NCI-H446 treated with DMSO at 0.1 percent for 48 hours (cell line): ENCODE results near the gene SASH1.

Source experiments
- DNase-seq: peaks from one replicate; lab custom pipeline; 2025; lab: John Stamatoyannopoulos, UW

SASH1 gene

GRCh38 chr6:148405894-148406293, 63.3 kb downstream of the SASH1 start:
- DNase-seq = no peak

DNA sequence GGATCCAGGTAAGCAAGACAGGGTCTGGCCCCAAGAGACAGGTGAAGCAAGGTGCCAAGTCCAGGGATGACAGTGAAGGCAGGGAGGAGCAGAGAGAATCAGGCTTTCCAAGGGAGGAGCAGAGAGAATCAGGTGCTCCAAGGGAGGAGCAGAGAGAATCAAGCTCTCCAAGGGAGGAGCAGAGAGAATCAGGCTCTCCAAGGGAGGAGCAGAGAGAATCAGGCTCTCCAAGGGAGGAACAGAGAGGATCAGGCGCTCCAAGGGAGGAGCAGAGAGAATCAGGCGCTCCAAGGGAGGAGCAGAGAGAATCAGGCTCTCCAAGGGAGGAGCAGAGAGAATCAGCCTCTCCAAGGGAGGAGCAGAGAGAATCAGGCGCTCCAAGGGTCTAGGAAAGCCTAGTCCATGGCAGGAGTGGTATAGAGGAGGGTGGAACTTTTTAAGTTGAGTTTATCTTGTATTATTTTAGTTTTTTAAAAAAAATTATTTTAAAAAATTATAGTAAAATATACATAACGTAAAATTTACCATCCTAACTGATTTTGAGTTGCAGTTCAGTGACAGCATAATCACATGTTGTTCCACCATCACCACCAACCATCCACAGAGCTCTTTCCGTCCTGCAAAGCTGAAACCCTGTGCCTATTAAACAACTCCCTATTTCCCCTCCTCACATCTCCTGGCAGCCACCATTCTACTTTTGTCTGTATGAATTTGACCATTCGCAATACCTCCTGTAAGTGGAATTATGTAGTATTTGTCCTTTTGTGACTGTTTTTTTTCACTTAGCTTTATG, 64.1 kb downstream of the SASH1 start:
- no peak for DNase-seq

DNA sequence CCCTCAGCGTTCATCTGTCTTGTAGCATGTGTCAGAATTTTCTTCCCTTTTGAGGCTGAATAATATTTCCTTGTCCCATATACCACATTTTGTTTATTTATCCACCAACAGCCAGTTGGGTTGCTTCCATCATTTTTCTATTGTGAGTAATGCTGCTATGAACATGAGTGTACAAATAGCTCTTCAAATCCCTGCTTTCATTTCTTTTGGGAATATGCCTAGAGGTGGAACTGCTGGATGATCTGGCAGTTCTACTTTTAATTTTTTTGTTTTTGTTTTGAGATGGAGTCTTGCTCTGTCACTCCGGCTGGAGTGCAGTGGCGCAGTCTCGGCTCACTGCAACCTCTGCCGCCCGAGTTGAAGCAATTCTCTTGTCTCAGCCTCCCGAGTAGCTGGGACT, 64.7 kb downstream of the SASH1 start:
- no peak for DNase-seq

- no peak for DNase-seq
These were observed 70.9 kb downstream of the SASH1 start for GRCh38 chr6:148413321-148414091.

DNA sequence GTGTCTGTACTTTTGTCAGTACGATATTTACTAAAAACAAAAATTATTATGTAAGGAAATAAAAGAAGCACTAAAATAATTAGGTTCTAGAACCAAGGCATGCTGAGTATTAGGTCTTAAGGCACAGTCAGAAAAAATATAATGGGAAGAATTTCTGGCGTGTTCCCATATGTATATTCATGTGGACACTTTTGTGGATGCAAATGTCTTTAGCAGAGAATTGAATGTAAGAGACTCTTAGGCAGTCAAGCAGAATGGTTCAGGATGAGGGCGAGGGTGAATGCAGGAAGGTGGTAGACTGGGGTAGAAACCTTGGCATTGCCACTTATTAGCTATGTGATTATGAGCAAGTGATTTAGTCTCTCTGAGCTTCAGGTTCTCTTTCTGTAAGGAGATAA, 71.5 kb downstream of the SASH1 start:
- DNase-seq = no peak

DNA sequence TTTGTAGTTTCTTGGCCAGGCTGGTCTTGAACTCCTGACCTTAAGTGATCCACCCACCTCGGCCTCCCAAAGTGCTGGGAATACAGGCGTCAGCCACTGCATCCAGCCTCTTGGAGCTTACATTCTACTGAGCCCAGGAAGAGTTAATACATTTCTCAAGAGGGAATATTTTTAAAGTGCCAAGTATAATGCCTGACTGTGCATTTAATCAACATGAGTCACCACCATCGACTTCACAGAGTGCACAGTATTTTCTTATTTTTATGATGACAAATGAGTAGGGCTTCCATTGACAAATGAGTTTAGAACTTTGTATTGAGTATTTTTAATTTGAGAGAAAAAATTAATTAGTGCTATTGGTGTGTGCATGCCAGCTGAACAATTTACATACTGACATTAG, 72.2 kb downstream of the SASH1 start:
- no peak for DNase-seq

DNA sequence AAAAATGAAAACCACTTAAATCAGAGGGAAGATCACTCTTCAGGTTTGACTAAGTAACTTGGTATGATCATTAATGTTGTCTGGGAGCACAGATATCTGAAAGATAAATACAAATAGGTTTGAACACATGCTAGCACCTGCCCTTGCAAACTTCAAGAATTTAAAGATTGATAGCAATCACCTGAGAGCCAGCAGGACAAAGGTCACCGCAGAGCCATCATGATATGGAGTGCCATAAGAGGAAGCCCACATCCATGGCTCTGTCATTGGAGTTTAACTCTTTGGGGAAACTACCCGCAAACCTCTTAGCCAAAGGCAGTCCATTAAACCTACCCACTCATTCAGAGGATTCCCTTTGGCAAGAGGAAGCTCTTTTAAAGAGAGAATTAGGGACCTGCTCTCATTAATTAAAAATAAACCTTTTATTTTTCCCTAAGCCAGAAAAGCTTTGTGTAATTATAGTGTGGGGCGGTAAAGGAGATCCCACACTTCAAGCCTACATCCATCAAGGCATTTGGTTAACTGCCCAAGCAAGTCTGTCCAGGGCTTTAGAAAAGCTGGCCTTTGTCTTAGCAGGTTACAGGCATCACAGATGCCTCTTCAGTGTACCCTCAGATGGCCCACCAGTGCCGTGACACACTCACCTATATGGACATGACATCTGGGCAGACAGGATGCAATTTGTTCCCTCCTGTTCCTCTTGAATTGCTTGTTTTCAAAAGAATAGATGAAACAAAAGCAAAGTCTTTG, 73.0 kb downstream of the SASH1 start:
- DNase-seq = no peak

DNA sequence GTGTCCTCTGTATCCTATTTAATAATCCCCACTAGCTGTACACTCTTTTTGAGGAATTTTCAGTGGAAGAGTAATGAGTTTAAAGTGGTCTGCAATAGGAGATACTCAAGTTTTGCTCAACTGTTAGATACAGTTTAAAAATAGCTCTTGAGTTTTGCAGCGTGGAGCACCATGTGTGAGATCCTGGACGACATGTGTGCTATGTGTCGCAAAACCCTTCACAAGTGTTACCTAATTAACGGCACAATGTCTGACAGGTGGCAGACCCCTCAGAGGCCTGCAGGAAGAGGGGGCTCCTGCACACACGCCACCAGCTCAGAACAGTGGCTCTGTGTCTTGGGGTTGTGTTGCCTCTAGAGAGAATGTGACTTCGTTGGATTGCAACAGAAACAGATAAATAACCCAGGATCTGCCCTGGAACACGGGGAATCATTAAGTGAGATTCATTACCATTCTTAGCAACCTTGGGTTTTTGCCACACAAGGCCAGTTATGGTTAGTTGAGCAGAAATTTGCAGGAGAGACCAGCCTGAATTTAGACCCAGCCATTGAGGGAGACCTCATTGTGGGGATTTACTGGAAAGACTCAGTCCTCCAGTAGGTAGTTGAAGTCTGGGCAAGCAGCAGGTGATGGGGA, 73.8 kb downstream of the SASH1 start:
- no peak for DNase-seq

DNA sequence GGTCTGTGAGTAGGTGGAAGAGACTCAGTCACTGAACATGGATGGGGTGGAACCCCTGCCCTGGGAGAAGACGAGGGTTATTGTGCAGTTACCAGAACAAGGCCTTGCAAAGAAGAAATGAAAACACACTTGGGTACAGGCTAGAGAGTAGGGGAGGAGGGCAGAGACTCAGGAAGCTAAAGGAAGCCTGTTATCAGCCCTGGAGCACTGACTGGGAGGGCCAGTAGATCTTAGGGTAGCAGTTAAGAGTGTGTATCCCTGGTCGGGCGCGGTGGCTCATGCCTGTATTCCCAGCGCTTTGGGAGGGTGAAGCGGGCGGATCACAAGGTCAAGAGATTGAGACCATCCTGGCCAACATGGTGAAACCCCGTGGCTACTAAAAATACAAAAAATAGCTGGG, 74.4 kb downstream of the SASH1 start:
- no peak for DNase-seq

DNA sequence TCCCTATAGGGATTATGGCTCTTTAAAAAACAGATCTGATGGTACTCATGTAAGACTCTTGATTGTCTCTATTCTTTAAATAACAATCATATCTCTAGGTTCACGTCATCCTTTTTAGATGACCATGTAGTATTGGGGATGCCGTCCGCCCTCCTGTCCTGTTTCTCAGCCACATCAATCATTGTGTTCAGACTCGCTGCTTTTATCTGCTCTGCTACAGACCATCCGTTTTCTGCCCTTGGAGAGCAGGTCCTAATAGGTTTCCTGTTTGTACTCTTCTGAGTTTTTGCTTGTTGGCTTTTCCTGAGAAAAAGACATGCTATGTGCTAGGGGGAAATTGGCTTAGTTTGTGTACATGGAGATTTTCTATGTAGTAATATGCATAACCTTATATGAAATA, 76.8 kb downstream of the SASH1 start:
- DNase-seq = no peak

DNA sequence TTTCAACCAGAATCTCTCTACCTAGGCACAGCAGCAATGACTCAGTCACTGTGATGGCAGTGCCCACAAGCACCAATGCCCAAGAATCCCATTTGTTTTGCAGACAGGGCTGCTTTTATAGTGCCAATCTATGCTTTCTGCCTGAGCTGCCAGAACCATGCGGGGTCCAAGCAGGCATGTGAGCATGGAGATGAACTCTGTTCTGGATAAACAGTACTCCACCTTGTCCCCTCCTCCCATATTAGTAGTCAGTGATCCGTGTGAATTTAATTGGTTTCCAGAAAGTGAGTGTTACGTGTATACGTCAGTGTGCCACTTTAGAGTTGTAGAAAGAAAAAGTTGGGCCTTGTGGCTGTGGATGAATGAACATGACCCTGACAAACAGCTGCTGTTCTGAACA, 79.4 kb downstream of the SASH1 start:
- DNase-seq = no peak

GRCh38 chr6:148423133-148423532, 80.5 kb downstream of the SASH1 start:
- no peak for DNase-seq

- DNase-seq = no peak
These were observed 81.1 kb downstream of the SASH1 start for GRCh38 chr6:148423601-148424270.

DNA sequence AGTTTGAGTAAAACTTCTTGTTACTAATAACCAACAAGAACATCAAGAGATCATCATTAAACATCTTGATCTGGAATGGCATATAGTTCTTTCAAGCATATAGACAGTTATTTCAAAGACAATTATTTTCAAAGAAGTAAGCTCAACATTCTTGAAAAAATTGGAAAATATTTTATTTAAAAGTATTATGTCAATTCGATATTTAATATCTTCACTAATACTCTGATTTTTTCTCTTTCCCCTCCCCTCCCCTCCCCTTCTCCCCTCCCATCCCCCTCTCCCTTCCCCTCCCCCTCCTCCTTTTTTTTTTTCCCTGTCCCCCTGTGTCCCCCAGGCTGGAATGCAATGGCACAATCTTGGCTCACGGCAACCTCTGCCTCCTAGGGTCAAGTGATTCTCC, 82.8 kb downstream of the SASH1 start:
- no peak for DNase-seq

DNA sequence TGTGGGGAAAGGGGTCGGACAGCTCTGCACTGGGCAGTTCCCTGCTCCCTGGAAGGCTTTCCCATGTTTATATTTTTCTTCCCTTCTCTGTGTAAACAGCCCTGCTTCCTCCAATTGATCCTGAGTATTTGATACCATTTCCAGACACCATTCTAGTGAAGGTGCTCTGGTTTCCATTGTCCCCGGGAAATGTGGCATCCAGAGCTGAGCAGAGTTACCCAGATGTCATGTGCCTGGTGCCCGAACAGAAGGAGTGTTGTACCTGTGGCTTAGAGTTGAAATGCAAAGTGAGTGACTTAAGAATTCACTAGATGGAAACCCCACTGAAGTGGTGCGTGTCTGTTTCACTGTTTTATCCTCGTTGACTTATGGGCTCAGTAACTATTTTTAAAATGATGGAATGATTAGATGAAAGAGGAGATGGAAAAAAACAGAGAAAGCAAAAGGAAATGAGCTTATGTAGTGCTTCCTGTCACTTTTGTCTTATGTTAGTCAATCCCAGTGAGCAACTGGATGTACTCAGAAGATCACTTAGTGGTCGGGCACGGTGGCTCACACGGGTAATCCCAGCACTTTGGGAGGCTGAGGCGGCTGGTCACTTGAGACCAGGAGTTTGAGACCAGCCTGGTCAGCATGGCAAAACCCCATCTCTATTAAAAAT, 83.8 kb downstream of the SASH1 start:
- DNase-seq = no peak

GRCh38 chr6:148427333-148427732, 84.7 kb downstream of the SASH1 start:
- DNase-seq = no peak

DNA sequence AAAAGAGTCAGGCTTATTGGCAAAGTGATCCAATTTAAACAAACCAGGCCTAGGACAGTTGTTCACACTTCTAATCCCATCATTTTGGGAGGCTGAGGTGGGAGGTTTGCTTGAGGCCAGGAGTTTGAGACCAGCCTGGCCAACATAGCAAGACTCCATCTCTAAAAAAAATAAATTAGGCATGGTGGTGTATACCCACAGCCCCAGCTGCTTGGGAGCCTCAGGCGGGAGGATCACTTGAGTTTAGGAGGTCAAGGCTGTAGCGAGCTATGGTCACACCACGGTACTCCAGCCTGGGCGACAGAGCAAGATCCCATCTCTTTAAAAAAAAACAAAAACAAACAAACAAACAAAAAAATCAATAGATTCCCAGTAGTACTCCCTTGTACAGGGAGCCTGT, 86.8 kb downstream of the SASH1 start:
- DNase-seq = no peak

- DNase-seq = no peak
These were observed 88.3 kb downstream of the SASH1 start for GRCh38 chr6:148430897-148431296.

- DNase-seq = no peak
These were observed 88.8 kb downstream of the SASH1 start for GRCh38 chr6:148431413-148431812.

- DNase-seq = no peak
These were observed 89.2 kb downstream of the SASH1 start for GRCh38 chr6:148431840-148432239.

GRCh38 chr6:148432462-148433195, 90.0 kb downstream of the SASH1 start:
- no peak for DNase-seq
